NCI-H2029 (cell line): ENCODE results near the gene ZFYVE27.

Experiments used
- DNase-seq: peaks from one replicate; lab custom pipeline; 2025; lab: John Stamatoyannopoulos, UW

The ZFYVE27 gene

DNA sequence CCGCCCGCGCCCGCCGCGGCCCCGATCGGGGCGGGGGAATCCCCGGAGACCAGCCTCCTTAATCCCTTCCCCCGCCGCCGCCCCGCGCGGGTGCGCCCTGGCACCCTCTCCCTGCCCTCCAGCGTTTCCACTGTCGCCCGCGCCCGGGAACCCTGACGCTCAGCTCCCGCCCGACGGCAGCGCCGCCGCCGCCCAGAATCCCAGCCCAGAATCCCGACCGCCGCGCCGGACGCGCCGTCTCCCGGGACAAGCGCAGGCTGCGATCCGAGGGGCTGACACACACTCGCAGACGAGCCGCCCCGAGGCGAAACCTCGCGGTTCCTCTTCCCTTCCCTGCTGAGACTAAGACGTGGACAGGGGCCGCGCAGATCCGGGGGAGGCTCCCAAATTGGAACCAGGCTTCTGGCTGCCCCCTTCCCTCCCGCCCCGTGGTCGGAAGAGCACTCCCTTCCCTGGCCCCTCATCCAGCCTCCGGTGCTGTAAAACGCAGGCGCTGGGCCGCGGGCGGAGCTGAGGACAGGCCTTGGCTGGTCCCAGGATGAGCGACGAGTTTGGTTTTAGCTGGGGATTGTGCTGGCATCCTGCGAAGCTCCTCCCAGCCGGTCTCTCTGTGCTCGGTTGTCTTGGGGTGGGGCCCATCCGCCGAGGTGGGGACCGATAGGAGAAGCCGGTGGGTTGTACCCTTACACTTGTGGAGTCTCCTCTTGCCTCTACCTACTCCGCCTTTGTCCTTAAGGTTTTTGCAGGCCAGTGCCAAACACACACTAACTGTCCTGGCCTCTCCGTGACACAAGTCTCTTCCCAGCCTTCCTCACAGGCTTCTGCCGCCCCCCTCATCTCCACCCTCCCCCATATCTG, 22.3 kb upstream of the ZFYVE27 start:
- no peak for DNase-seq

GRCh38 chr10:97715259-97715874, 21.6 kb upstream of the ZFYVE27 start:
- DNase-seq: no peak

GRCh38 chr10:97717627-97718026, 19.3 kb upstream of the ZFYVE27 start:
- no peak for DNase-seq

DNA sequence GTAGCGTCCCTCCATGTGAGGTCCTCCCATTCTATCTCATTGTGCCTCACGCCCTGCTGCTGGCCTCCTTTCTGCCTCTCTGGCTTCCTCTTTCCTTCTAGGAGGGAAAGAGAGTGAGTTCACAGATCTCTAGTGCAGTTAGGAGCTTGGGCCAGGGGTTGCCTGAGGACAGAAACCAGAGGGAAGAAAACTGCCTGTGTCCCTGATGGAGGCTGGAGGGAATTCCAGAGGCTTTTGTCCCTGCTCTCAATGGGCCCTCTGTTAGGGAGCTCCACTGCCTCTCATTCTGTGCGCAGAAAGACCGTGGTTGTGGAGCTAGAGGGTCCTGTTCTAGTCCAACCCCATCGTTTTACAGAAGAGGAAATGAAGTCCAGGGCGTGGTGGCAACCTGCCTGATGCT, 18.8 kb upstream of the ZFYVE27 start:
- DNase-seq: no peak

- peak; percentile 63 for DNase-seq
Measured at GRCh38 chr10:97718659-97719142, 18.2 kb upstream of the ZFYVE27 start.

- no peak for DNase-seq
Measured at GRCh38 chr10:97719602-97720001, 17.3 kb upstream of the ZFYVE27 start.

DNA sequence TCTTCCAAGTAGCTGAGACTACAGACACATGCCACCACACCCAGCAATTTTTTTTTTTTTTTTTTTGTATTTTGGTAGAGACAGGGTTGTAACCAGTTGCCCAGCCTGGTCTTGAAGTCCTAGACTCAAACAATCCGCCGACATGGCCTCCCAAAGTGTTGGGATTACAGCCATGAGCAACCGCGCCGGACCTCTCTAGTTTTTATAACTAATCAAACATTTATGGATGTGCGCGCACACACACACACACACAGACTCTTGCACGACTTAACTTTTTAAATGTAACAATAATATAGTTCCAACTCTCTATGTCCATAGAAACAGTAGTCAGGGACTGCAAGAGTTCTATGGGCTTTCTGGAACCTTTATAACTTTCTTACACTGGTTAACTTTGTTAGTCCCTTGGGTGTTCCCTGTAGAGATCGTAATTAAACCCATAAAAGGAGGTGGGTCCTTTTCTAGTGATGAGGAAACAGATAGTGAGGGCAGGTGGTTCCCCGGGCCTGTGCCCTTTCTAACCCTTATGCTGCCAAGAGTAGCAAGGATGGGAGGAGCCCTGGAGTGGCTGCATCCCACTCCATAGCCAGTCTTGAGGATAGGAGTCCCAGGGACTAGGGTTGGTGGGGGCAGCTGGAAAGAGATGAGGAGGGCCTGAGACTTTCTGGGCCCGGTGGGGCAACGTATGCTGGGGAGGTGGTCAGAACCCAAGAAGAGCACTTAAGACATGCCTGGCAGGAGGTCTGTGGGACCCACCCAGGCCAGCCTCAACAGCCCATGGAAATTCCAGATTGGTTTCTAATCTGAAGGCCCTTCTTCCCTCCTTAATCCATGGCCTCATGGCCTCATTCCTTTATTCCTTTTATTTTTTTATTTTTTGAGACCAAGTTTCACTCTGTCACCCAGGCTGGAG, 14.8 kb upstream of the ZFYVE27 start:
- DNase-seq: no peak

GRCh38 chr10:97723001-97723400, 13.9 kb upstream of the ZFYVE27 start:
- DNase-seq: no peak

DNA sequence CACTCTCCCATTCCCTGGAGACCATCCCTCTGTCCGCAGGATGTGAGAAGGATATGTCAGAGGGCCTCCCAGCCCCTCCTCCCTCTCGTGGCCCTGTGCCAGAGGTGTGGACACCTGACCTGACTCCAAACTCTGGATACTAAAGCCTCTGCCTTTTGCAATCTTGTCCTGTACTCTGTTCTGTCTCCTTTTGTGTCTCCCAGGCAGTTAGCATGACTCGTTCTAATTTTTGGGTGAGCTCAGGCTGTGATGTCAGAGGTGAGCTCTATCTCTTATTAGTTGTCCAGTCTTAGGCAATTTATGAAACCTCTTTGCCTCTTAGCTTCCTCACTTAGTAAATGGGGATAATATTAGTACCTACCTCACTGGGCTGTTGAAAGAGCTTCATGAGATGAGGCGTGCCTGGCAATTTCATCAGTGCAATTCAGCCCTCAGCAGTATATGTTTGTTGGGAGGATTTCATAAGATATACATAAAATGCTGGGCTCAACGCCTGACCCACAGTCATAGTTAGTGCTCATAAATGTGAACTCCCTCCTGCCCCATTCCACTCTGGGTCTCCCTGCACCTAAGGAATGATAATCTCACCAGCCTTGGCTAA, 12.5 kb upstream of the ZFYVE27 start:
- DNase-seq: no peak

DNA sequence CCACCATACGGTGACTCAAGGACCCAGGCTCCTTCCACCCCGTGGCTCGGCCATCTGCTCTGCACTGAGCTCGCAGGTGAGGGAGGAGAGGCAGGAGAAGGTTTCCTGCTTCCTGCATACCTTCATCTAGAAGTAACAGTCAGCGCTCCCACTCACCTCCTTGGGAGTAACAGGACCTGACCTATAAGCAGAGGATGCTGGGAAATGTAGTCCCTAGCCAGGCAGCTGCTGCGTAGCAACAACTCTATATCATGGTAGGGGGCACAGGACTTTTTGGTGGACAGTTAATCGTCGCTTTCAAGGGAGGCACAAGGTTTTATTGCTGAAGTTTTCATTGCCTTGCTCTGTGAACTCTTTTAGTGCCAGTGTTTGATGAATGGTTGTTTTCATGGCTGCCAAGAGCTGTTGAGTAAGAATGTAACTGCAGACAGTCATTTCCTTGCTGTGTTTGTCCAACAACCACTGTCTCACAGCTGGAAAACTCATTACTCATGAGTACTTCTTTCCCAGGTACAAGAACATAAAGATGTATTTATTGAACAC, 10.2 kb upstream of the ZFYVE27 start:
- DNase-seq: no peak

- no peak for DNase-seq
Measured at GRCh38 chr10:97729014-97729413, 7.9 kb upstream of the ZFYVE27 start.

GRCh38 chr10:97731346-97732051, 5.4 kb upstream of the ZFYVE27 start:
- peak; percentile 53 for DNase-seq

DNA sequence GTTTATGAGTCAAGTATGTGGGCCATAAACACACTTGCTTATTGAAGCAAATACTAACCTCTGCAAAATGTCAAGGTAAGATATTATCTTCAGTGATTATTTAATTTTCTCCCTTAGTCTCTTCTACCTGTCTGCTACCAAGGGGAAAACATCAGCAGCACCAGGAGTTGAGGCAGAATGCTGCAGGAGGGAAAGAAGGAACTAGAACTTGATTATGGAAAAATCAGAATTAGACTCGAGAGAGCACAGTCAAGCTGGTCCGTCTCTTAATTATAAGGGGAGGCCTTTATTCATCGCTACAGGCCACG, 4.9 kb upstream of the ZFYVE27 start:
- no peak for DNase-seq

GRCh38 chr10:97733256-97733655, 3.7 kb upstream of the ZFYVE27 start:
- DNase-seq: no peak

- no peak for DNase-seq
Measured at GRCh38 chr10:97734021-97734420, 2.9 kb upstream of the ZFYVE27 start.

DNA sequence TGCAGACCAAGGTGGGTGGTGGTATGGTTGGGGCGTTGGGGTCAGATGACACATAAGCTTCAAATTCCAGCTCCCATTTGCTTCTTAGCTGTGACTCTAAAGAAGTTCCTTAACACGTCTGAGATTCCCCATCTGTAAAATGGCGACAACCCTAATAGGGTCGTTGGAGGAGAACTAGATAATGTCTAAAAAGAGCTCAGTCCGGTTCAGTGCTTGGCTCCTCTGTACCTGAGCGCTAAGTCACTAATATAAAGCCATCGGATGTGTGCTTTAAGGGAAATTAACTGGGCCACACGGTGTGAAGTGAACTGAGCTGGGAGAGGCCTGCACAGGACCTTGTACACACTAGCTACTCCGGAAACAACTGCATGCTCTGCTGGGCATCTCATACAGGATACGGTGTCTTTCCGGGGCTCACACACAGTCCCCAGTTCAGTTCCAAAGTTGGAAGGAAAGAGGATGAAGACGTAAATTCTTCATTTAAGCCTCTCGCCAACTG, 476 bp upstream of the ZFYVE27 start:
- no peak for DNase-seq

DNA sequence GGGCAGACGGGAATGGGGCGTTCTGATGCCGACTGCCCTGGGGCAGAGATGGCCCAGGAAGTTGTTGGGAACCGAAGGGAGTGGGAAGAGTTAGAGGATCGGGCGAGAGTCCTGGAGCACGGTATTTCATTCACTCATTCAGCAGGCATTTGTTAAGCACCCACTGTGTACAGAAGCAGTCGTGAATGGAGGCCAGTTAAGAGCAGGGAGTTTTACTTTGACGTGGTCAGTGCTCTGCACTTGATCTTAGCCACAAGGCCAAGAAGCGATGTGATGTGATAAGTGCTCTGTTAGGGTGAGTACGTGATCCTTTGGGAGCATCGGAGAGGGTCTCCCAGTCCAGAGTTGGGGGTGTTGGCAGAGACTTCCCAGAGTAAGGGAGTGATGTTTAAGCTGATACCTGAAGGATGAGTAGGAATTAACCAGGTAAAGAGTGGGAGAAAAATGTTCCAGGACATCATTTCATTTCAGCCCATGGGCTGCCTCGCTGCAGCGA, 890 bp downstream of the ZFYVE27 start:
- DNase-seq: no peak

DNA sequence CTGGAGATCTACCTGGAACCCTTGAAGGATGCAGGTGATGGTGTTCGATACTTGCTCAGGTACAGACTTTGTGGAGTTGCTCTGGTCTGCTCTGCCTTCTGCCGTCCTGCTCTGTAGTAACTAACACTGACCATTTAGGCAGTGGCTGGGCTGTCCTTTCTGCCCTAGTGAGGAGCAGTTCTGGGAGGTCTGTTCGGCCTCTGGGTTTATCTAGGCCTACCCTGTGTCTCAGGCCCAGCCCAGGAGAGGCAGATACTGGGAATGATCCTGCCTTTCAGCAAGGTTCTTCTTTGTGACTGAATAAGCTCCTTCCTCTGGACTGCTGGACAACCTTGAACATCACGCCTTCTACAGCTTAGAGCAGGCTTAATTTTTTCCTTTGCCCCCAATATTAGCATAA, 1.7 kb downstream of the ZFYVE27 start:
- DNase-seq: no peak

GRCh38 chr10:97740613-97741012, 3.7 kb downstream of the ZFYVE27 start:
- DNase-seq: no peak

DNA sequence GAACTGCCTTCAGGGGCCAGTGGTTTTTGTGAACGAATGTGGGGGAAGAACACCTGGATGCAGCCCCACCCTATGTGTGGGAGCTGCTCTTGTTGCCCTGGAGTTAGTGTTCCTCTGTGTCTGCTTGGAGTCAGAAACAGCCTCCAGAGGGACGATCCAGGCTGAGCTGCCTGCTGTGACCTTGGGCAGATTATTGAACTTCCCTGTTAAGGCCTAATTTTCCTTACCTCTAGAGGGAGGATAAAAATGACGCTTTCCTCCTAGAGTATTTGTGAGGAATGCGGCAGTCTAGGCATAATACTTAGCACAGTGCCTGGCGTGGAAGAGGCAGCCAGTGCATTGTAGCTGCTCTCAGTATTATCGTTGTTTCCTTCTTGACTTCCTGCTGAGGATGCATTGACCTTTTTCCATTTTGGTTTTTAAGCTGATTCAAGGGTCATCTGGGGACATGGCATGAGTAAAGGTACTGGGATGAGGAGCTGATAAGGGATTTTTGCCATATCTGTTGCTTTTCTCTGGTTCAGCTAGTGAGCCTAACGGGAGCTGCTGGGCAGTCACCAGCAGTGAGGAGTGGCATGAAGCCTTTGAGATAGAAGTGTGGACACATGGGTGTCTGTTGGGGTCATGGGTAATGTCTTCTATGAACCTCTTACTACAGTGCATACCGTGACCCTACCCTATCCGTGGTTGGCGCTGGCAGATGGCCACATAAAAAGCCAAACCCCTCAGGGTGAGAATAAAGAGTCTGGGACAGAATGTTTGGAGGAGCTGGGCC, 6.4 kb downstream of the ZFYVE27 start:
- DNase-seq: no peak
